HepG2 (cell line): Measurements from ENCODE around the gene AQP12A. TPM values are rescaled to one million over a fixed set of nuclear protein-coding genes. Genes with fewer than 3 reads are reported as not detected.
A peak's percentile ranks its signal among the peaks of the same experiment; 100 is the strongest.

Experiments used
- ATAC-seq: fragments of 200-7000 bp; cut with Tn5 transposase; 3 replicates; pipeline ENCODE4 v1.9.1; 2020; ENCODE audit warnings: mild to moderate bottlenecking, moderate library complexity
- BruUV-seq: library from RNA; stranded (reverse); fragments of 400-500 nt; replicated peaks from 2 replicates; lab custom pipeline; 2021; lab: Mats Ljungman, UMichigan
- CTCF ChIA-PET: fragments of 300-600 bp; formaldehyde crosslinking; extraction: SDS; loops from one replicate; lab custom pipeline; 2021; ENCODE audit warnings: low total read pairs, inconsistent platforms, low intra/inter-chr PET ratio; lab: Yijun Ruan, JAX
- POLR2A ChIA-PET: fragments of 350-600 bp; sonication (Branson Sonifier 250); formaldehyde crosslinking; loops from one replicate; lab custom pipeline; 2020; ENCODE audit warnings: antibody characterized with exemption, inconsistent platforms; lab: Yijun Ruan, JAX
- DNase-seq: peaks from one replicate; pipeline ENCODE4 v3.0.0-alpha.2; 2015; ENCODE audit warnings: low spot score
- FAIRE-seq: peaks from 3 replicates; lab custom pipeline; 2011; peaks lifted over from hg19 to GRCh38; lab: Jason Lieb, UNC
- H2AFZ ChIP-seq: one replicate; pipeline ENCODE4 v1.6.1; 2011; ENCODE audit warnings: low read length, inconsistent platforms
- H3K27ac ChIP-seq: fragments of 300-600 bp; 3 replicates; pipeline ENCODE4 v1.8.0; 2011; ENCODE audit warnings: mixed run types, mild to moderate bottlenecking, mixed read lengths, low read length, inconsistent platforms; ENCODE audit not compliant: insufficient read depth; ENCODE audit errors: extremely low read length
- H3K27me3 ChIP-seq, 2 experiments: fragments of 200-600 bp in 1 of 2; 2 replicates in 1 of 2; 3 replicates in 1 of 2; pipeline versions ENCODE4 v1.6.0 to v1.8.0; 2011; ENCODE audit warnings: low read length in 2 of 2, mild to moderate bottlenecking in 2 of 2, moderate library complexity in 2 of 2, inconsistent platforms in 1 of 2; ENCODE audit not compliant: insufficient read depth in 2 of 2, control insufficient read depth in 1 of 2
- H3K36me3 ChIP-seq, 2 experiments: fragments of 200-600 bp in 1 of 2; replicated peaks in 1 of 2; 2 replicates in 1 of 2; 3 replicates in 1 of 2; pipeline versions ENCODE4 v1.5.1 to v1.8.0; 2011; ENCODE audit warnings: low read length in 2 of 2, inconsistent platforms in 1 of 2; ENCODE audit not compliant: insufficient read depth in 2 of 2, control insufficient read depth in 1 of 2
- H3K4me1 ChIP-seq: 2 replicates; pipeline ENCODE4 v1.5.1; 2012; ENCODE audit warnings: low read length, inconsistent platforms; ENCODE audit not compliant: insufficient read depth
- H3K4me2 ChIP-seq: 2 replicates; pipeline ENCODE4 v1.6.0; 2011; ENCODE audit warnings: low read depth, low read length, inconsistent platforms
- H3K4me3 ChIP-seq, 3 experiments: fragments of 200-600 bp in 1 of 3; sonication (generic), shearing (Covaris generic) in 1 of 3; replicated peaks in 1 of 3; 2 replicates each; pipeline ENCODE4 v1.5.1; 2011 to 2016; ENCODE audit warnings: low read length in 3 of 3, inconsistent platforms in 2 of 3, low read depth in 2 of 3, mild to moderate bottlenecking in 2 of 3, control low read depth in 1 of 3, mixed read lengths in 1 of 3; ENCODE audit not compliant: insufficient read depth in 1 of 3
- H3K79me2 ChIP-seq: one replicate; pipeline ENCODE4 v1.6.1; 2011; ENCODE audit warnings: low read length, inconsistent platforms; ENCODE audit not compliant: insufficient read depth
- H3K9ac ChIP-seq: 2 replicates; pipeline ENCODE4 v1.6.0; 2011; ENCODE audit warnings: mild to moderate bottlenecking, low read depth, low read length, inconsistent platforms; ENCODE audit not compliant: insufficient read depth
- H3K9me3 ChIP-seq: 2 replicates; pipeline ENCODE4 v1.5.1; 2012; ENCODE audit warnings: mild to moderate bottlenecking, low read length
- H4K20me1 ChIP-seq: 2 replicates; pipeline ENCODE4 v1.6.0; 2011; ENCODE audit warnings: inconsistent platforms, mild to moderate bottlenecking, low read length, moderate library complexity; ENCODE audit not compliant: insufficient read depth
- EHMT2 ChIP-seq: fragments of 200-600 bp; sonication (generic); IDR thresholded peaks from 2 replicates; pipeline ENCODE4 v1.7.0; 2017; ENCODE audit warnings: antibody characterized with exemption, low read depth, low read length, borderline replicate concordance
- FOXO1 ChIP-seq: sonication (generic); formaldehyde crosslinking; IDR thresholded peaks from 2 replicates; pipeline ENCODE4 v1.4.0; 2020; ENCODE audit warnings: missing genetic modification reagents
- ISL2 ChIP-seq: sonication (generic); formaldehyde crosslinking; IDR thresholded peaks from 2 replicates; pipeline ENCODE4 v1.5.0; 2020; ENCODE audit warnings: missing genetic modification reagents
- MAFK ChIP-seq, 2 experiments: IDR thresholded peaks in 1 of 2; conservative IDR thresholded peaks in 1 of 2; 2 replicates each; pipeline ENCODE4 v1.6.1; 2011; ENCODE audit warnings: improper control_type of control experiment in 2 of 2, low read length in 2 of 2
- NCOA1 ChIP-seq: sonication (generic); formaldehyde crosslinking; IDR thresholded peaks from 2 replicates; pipeline ENCODE4 v1.9.0; 2021; ENCODE audit warnings: missing genetic modification reagents
- ONECUT2 ChIP-seq: sonication (generic); formaldehyde crosslinking; IDR thresholded peaks from 2 replicates; pipeline ENCODE4 v1.4.0; 2020; ENCODE audit warnings: missing genetic modification reagents
- PPARG ChIP-seq: conservative IDR thresholded peaks from 2 replicates; pipeline ENCODE4 v1.6.1; 2016; ENCODE audit warnings: missing biosample characterization, missing genetic modification reagents
- REXO4 ChIP-seq: sonication (generic); formaldehyde crosslinking; IDR thresholded peaks from 2 replicates; pipeline ENCODE4 v1.8.0; 2022; ENCODE audit warnings: missing genetic modification reagents, mild to moderate bottlenecking, borderline replicate concordance
- TOPORS ChIP-seq: sonication (generic); formaldehyde crosslinking; IDR thresholded peaks from 2 replicates; pipeline ENCODE4 v1.8.0; 2023; ENCODE audit warnings: mild to moderate bottlenecking, missing genetic modification reagents
- ZMYM4 ChIP-seq: sonication (generic); formaldehyde crosslinking; IDR thresholded peaks from 2 replicates; pipeline ENCODE4 v1.8.1; 2023; ENCODE audit warnings: mild to moderate bottlenecking, missing genetic modification reagents
- ZNF30 ChIP-seq: sonication (generic); formaldehyde crosslinking; IDR thresholded peaks from 2 replicates; pipeline ENCODE4 v1.5.0; 2020; ENCODE audit warnings: mild to moderate bottlenecking, missing genetic modification reagents
- ZNF335 ChIP-seq: sonication (generic); formaldehyde crosslinking; IDR thresholded peaks from 2 replicates; pipeline ENCODE4 v1.4.0; 2020; ENCODE audit warnings: missing genetic modification reagents
- ZNF619 ChIP-seq: sonication (generic); formaldehyde crosslinking; IDR thresholded peaks from 2 replicates; pipeline ENCODE4 v1.4.0; 2020; ENCODE audit warnings: mild to moderate bottlenecking, missing genetic modification reagents
- WGBS: methylation state at CpG from one replicate; pipeline ENCODE4 v1.1.6; 2017; ENCODE audit warnings: low lambda C conversion rate; 5-methylcytosine and 5-hydroxymethylcytosine counted together
- in situ Hi-C: cut with HindIII; loops from 2 replicates; pipeline ENCODE4 v1.10.0; 2017; ENCODE audit warnings: low pct_unique_long_range_greater_than_20kb; ENCODE audit not compliant: extremely low pct_ligation_motif_present
- intact Hi-C: fragments of 100-400 bp; cut with micrococcal nuclease; formaldehyde crosslinking; loops from one replicate; pipeline ENCODE4 v1.10.0; 2022; ENCODE audit not compliant: unreplicated experiment
- polyA plus RNA-seq, 8 experiments: library from polyadenylated mRNA; depleted of rRNA in 3 of 8; stranded (reverse) in 7 of 8; unstranded in 1 of 8; fragments of >200 nt; fragmentation: Illumina TruSeq in 4 of 8; extraction: Trizol in 4 of 8; gene quantifications; 2 replicates each; pipeline versions ENCODE4 v1.2.1 to v1.2.3, GENCODE V29; 2011 to 2016; ENCODE audit warnings: low read depth in 4 of 8, missing spikeins in 1 of 8, mixed read lengths in 1 of 8; ENCODE audit not compliant: insufficient read depth in 1 of 8
- total RNA-seq, 5 experiments: library from RNA; depleted of rRNA; stranded (reverse); fragments of >200 nt; fragmentation: Illumina TruSeq; extraction: Trizol; gene quantifications; 2 replicates each; pipeline ENCODE4 v1.2.3, GENCODE V29; 2016; ENCODE audit warnings: low read depth in 1 of 5
- TF ChIP-seq, protein P1 (sequence below): sonication (generic); formaldehyde crosslinking; IDR thresholded peaks from 2 replicates; pipeline ENCODE4 v1.5.0; 2020; ENCODE audit warnings: mild to moderate bottlenecking, missing genetic modification reagents, moderate library complexity
- TF ChIP-seq, protein P2 (sequence below), 2 experiments: sonication (generic) in 1 of 2; formaldehyde crosslinking in 1 of 2; IDR thresholded peaks; 2 replicates each; pipeline versions ENCODE4 v1.5.1 to v1.6.1; 2011 to 2020; ENCODE audit warnings: borderline replicate concordance in 1 of 2, low read depth in 1 of 2, low read length in 1 of 2, mild to moderate bottlenecking in 1 of 2, missing genetic modification reagents in 1 of 2, moderate library complexity in 1 of 2
- TF ChIP-seq, protein P3 (sequence below): sonication (generic); formaldehyde crosslinking; IDR thresholded peaks from 2 replicates; pipeline ENCODE4 v1.4.0; 2020; ENCODE audit warnings: missing genetic modification reagents

AQP12A gene
- total and polyA plus RNA-seq, 2 of the 13 experiments (the other 11 are each of a cell fraction or from before 2014, with no cell fraction given), result not detected

- TF ChIP-seq, protein P1, sequence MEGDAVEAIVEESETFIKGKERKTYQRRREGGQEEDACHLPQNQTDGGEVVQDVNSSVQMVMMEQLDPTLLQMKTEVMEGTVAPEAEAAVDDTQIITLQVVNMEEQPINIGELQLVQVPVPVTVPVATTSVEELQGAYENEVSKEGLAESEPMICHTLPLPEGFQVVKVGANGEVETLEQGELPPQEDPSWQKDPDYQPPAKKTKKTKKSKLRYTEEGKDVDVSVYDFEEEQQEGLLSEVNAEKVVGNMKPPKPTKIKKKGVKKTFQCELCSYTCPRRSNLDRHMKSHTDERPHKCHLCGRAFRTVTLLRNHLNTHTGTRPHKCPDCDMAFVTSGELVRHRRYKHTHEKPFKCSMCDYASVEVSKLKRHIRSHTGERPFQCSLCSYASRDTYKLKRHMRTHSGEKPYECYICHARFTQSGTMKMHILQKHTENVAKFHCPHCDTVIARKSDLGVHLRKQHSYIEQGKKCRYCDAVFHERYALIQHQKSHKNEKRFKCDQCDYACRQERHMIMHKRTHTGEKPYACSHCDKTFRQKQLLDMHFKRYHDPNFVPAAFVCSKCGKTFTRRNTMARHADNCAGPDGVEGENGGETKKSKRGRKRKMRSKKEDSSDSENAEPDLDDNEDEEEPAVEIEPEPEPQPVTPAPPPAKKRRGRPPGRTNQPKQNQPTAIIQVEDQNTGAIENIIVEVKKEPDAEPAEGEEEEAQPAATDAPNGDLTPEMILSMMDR (CRISPR knock-in tag), result 0 out of 2 replicates have a peak, but pooled peaks have one; percentile 10
- TF ChIP-seq, protein P2, sequence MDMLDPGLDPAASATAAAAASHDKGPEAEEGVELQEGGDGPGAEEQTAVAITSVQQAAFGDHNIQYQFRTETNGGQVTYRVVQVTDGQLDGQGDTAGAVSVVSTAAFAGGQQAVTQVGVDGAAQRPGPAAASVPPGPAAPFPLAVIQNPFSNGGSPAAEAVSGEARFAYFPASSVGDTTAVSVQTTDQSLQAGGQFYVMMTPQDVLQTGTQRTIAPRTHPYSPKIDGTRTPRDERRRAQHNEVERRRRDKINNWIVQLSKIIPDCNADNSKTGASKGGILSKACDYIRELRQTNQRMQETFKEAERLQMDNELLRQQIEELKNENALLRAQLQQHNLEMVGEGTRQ (IDR thresholded peaks at IDR 0.05; ENCODE audit: low read depth, low read length), result peak; percentile 29; the same call in 1 of the 2 replicates
- TF ChIP-seq, protein P2 (CRISPR knock-in tag; IDR thresholded peaks at IDR 0.05; ENCODE audit: borderline replicate concordance), result no peak
- TF ChIP-seq, all 625 proteins: peak for 5
These were observed 31.4 kb downstream of the AQP12A start (continued) for GRCh38 chr2:240722796-240723735.

- in situ Hi-C loops, result no loop called here
- no TSS peak for BruUV-seq
- WGBS, result 20% methylated on average over 3 of the region's 9 CpGs
- TF ChIP-seq ONECUT2 (CRISPR knock-in tag) (no peak), REXO4 (no peak), PPARG (CRISPR knock-in tag) (no peak), MAFK (conservative IDR thresholded peaks at IDR 0.05 in 1 of 2, IDR thresholded peaks at IDR 0.05 in 1 of 2; ENCODE audit: low read length in 2 of 2) (no peak), ISL2 (CRISPR knock-in tag) (no peak), TOPORS (CRISPR knock-in tag) (no peak), ZNF619 (no peak), FOXO1 (CRISPR knock-in tag) (no peak), NCOA1 (CRISPR knock-in tag) (no peak), ZMYM4 (CRISPR knock-in tag) (no peak), ZNF335 (CRISPR knock-in tag) (no peak), ZNF30 (CRISPR knock-in tag) (no peak), EHMT2 (no peak)
- TF ChIP-seq, protein P3, sequence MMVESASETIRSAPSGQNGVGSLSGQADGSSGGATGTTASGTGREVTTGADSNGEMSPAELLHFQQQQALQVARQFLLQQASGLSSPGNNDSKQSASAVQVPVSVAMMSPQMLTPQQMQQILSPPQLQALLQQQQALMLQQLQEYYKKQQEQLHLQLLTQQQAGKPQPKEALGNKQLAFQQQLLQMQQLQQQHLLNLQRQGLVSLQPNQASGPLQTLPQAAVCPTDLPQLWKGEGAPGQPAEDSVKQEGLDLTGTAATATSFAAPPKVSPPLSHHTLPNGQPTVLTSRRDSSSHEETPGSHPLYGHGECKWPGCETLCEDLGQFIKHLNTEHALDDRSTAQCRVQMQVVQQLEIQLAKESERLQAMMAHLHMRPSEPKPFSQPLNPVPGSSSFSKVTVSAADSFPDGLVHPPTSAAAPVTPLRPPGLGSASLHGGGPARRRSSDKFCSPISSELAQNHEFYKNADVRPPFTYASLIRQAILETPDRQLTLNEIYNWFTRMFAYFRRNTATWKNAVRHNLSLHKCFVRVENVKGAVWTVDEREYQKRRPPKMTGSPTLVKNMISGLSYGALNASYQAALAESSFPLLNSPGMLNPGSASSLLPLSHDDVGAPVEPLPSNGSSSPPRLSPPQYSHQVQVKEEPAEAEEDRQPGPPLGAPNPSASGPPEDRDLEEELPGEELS (CRISPR knock-in tag), result no peak
These were observed 32.2 kb downstream of the AQP12A start for GRCh38 chr2:240723851-240724250.

More at GRCh38 chr2:240723851-240724250, 32.2 kb downstream of the AQP12A start:
- DNase-seq, result no peak
- no peaks in the 10 kb centered on the region for H3K4me1 ChIP-seq
- H2AFZ ChIP-seq, result no peak overlapping the region
- H4K20me1 ChIP-seq, result no peaks in the 10 kb centered on the region; the same call in 1 of the 2 replicates
- no peak for FAIRE-seq
- ChIA-PET CTCF (no interaction called here), POLR2A (no interaction called here)
- H3K9me3 ChIP-seq, result no peaks in the 10 kb centered on the region
- intact Hi-C loops, result no loop called here
- H3K9ac ChIP-seq, result no peak overlapping the region
- H3K4me3 ChIP-seq, result no peak overlapping the region
- H3K4me2 ChIP-seq, result no peak overlapping the region
- no peak overlapping the region for H3K27ac ChIP-seq
- H3K36me3 ChIP-seq, result no peaks in the 10 kb centered on the region
- no peaks in the 10 kb centered on the region for H3K79me2 ChIP-seq
- H3K27me3 ChIP-seq, result peaks cover 69 to 99% of the 10 kb centered on the region in 2 experiments
- ATAC-seq, result no peak
